Cerebellar cortex (tissue), 1 donor: Measurements from ENCODE around the gene MIPOL1.
"Not testable (repeated sequence)": the region's sequence is repeated elsewhere in the genome, so short reads cannot be mapped to it uniquely, and the experiment has no call there.

Source experiments
- DNase-seq: peaks from one replicate; pipeline ENCODE4 v3.0.0-alpha.2; 2015; ENCODE audit warnings: low spot score

MIPOL1 gene

DNA sequence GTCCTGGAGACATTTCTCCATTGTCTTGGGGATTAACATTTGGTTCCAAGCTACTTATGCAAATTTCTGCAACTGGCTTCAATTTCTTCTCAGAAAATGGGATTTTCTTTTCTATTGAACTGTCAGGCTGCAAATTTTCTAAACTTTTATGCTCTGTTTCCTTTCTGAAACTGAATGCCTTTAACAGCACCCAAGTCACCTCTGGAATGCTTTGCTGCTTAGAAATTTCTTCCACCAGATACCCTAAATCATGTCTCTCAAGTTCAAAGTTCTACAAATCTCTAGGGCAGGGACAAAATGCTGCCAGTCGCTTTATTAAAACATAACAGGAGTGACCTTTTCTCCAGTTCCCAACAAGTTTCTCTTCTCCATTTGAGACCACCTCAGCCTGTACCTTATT, 264.7 kb downstream of the MIPOL1 start:
- DNase-seq = not testable (repeated sequence)

DNA sequence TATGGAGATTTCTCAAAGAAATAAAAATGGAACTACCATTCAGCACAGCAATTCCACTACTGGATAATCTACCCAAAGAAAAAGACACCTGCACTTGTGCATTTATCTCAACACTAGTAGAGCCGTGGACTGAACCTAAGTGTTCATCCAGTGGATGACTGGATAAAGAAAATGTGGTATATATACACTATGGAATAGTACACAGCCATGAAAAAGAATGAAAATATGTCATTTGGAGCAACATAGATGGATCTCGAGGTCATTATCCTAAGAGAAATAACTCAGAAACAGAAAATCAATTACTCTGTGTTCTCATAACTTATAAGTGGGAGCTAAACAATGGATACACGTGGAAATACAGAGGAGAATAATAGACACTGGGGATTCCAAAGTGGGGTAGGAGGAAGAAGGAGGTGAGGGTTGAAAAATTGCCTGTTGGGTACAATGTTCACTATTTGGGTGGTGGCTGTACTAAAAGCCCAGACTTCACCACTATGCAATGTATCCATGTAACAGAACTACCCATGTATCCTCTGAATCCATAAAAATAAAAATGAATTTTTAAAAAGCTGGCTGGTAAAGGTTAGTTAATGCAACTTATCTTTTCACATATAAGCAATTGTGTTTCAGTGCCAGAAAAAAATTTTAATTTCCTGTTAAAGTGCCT, 266.6 kb downstream of the MIPOL1 start:
- no peak for DNase-seq

GRCh38 chr14:37466003-37466622, 268.4 kb downstream of the MIPOL1 start:
- no peak for DNase-seq

DNA sequence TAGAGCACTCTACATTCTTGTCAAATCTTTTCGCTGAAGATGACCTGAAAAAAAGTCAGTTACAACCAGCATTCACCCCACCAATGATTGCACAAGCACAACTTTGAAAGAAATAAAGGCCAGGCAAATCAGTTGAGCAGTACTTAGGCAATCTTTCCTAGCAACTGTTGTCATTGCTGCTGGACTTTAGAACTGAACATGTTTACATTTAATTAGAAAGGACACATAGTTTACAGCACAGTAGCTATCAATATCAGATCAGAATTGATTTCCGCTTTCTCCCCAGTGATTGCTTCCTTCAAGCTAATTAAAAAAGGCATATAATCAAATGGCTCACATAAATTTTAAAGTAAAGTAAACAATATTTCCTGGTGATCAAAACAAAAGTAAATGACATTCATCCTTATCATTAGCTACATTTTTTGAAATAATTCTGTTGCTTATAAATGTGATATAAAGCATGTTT, 268.9 kb downstream of the MIPOL1 start:
- DNase-seq = no peak

GRCh38 chr14:37469650-37470049, 271.9 kb downstream of the MIPOL1 start:
- DNase-seq = no peak

GRCh38 chr14:37470251-37470650, 272.5 kb downstream of the MIPOL1 start:
- DNase-seq = no peak

GRCh38 chr14:37472906-37473305, 275.2 kb downstream of the MIPOL1 start:
- no peak for DNase-seq

DNA sequence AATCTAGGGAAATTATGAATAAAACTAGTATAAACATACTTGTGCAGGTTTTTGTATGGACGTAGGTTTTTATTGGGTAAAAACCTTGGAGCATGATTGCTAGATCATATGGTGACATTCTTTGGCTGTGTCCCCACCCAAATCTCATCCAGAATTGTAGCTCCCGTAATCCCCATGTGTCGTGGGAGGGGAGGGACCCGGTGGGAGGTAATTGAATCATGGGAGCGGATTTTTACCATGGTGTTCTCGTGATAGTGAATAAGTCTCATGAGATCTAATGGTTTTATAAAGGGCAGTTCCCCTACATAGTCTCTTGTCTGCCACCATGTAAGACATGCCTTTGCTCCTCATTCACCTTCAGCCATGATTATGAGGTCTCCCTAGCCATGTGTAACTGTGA, 276.5 kb downstream of the MIPOL1 start:
- DNase-seq = no peak

- no peak for DNase-seq
Measured at GRCh38 chr14:37480446-37481290, 282.9 kb downstream of the MIPOL1 start.

- no peak for DNase-seq
Measured at GRCh38 chr14:37482428-37482827, 284.7 kb downstream of the MIPOL1 start.

DNA sequence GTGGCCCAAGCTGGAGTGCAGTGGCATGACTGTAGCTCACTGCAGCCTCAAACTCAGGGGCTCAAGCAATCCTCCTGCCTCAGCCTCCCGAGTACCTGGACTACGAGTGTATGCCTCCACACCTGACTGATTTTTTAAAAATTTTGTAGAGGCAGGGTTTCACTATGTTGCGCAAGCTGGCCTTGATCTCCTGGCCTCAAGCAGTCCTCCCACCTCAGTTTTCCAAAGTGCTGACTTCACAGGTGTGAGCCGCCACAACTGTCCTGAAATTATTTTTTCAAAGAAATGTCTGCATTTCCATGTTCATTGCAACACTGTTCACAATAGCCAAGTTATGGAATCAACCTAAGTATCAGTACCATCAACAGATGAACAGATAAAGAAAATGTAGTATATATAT, 285.9 kb downstream of the MIPOL1 start:
- no peak for DNase-seq

GRCh38 chr14:37490607-37491006, 292.9 kb downstream of the MIPOL1 start:
- no peak for DNase-seq

DNA sequence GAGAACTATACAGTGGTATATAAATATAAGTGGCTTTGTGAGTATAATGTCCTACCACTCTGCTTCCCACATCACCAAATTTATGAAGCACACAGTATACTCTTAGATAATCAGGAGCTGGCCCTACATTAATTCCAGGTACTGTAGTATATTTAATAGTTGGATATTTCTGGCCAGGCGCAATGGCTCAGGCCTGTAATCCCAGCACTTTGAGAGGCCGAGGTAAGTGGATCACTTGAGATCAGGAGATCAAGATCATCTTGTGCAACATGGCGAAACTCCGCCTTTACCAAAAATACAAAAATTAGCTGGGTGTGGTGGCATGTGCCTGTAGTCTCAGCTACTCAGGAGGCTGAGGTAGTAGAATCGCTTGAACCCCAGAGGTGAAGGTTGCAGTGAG, 293.3 kb downstream of the MIPOL1 start:
- no peak for DNase-seq

GRCh38 chr14:37493606-37494005, 295.9 kb downstream of the MIPOL1 start:
- no peak for DNase-seq

DNA sequence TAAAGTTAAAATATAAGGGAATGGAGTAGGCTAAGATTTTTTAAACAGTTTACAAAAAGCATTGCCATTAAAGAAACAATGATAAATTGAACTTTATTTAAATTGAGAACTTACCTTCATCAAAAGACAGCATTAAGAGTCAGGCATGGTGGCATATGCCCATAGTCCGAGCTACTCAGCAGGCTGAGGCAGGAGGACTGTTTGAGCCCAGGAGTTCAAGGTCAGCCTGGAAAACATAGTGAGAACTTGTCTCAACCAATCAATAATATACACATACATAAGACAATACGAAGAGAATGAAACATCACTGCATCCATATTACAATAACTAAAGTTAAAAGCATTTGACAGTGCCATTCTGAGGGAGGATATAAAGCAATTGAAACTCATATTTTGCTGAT, 299.7 kb downstream of the MIPOL1 start:
- DNase-seq = no peak

GRCh38 chr14:37501877-37502276, 304.1 kb downstream of the MIPOL1 start:
- DNase-seq = no peak

DNA sequence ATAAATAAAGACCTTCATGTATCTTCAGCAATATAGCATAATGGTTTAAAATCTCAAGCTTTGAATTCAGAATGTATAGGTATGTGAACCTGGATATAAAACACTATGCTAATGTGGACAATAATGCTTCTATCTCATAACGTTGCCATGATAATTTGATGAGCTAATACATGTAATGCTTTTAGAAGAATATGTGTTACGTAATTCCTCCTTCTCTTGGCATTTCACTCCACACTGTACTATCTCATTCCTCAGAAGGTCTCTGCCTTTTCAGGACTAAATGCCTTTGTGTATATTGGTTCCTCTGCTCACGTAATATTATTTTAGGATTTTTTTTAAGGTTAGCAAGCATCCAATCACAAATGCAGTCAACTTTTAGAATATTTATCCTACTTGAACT, 310.8 kb downstream of the MIPOL1 start:
- DNase-seq = no peak

DNA sequence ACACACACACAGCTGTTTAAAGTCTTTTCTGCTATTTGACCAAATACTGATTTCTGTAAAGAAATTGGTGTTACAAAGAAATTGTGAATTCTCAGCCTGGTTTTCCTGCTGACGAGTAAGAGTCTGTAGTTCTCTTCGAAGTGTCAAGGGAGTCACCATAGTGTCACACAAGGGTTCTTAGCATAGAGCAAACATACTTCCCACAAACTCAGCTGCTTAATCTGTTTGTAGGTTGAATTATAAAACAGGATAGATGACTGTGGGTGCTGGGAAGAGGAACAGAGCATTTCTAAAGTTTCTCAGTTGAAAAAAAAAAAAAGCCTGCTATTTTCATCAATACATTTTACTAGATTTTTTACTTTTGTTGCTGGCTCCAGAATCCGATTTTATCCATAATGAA, 314.4 kb downstream of the MIPOL1 start:
- no peak for DNase-seq

DNA sequence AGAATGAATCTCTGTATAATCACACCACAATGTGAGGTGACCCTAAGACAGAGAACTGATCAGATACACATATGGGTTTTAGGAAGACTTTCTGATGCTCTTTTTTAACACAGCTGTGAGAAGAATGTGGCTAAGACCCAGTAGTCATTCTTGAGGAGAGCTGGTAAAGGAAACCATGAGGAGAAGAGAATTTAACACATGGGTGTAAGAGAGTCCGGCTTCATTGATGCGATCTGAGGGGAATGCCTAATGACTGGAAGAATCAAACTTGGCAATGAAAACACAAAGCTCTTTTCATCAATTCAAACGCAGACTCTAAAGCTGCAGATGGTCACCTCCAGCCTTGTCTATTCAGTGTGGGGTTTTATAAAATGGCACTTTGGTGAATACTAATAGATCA, 318.0 kb downstream of the MIPOL1 start:
- no peak for DNase-seq

DNA sequence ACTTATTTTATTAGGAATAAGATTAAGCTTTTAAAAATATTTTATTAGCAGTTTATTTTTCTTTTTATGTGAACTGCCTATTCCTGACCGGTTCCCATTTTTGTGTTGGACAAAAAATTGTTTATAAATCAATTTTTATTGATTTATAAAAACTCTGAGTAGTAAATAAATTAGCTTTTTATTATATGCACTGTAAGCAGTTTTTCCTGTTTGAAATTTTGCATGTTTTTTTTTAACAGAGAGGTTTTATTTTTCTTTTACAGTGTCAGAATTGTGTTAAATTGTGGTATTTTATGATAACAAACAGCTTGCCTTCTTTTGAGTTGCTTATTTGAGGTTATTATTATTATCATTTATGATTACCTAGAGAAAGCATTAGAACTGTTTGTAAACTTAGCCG, 329.3 kb downstream of the MIPOL1 start:
- no peak for DNase-seq

GRCh38 chr14:37539992-37540391, 342.3 kb downstream of the MIPOL1 start:
- DNase-seq = no peak

DNA sequence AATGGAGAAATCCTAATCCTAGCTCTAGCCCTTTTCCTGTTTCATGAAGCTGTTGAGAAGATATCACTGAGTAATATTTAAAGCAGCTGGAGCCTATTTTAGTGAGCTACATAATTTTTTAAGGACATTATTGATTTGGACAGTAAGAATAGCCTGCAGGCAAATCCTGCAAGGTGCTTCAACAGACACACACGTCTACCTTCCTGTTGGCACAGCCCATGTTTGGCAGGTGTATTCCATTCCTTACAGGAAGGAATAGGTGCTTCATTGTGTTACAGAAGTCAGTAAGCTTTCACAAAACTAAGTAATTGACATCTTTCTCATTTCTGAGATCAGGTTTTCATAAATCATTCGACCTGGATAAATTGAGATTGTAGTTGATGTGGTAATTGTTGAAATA, 346.7 kb downstream of the MIPOL1 start:
- DNase-seq = no peak

GRCh38 chr14:37545174-37545573, 347.4 kb downstream of the MIPOL1 start:
- DNase-seq = no peak
